ENCODE data around the gene FAM90A1.
"Not testable (repeated sequence)": the region's sequence is repeated elsewhere in the genome, so short reads cannot be mapped to it uniquely, and the experiment has no call there.

FAM90A1 gene

DNA sequence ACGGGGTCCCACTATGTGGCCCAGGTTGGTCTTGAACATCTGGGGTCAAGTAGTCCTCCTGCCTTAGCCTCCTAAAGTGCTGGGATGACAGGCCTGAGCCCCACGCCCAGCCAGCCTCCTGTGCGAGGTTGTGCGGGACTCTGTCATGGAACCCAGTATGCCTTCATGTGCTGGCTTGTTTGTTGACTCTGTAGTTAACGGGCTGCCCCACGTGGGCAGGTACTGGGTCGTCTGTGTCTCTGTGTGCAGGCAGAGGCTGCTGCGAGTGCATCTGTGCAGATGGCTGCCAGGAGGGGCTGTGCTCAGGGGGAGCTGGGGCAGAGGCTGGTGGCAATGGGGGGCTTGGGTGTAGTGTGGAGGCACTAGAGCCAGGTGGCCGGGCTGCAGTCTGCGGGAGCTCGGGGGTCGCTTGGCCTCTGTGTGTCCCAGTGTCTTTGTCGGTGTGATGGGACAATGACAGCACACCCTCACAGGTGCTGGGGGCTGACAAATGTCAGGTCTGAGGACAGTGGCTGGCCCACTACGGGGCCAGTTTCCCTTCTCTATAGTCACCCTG is 6.0 kb upstream of the FAM90A1 start:
- not testable (repeated sequence) for DNase-seq

DNA sequence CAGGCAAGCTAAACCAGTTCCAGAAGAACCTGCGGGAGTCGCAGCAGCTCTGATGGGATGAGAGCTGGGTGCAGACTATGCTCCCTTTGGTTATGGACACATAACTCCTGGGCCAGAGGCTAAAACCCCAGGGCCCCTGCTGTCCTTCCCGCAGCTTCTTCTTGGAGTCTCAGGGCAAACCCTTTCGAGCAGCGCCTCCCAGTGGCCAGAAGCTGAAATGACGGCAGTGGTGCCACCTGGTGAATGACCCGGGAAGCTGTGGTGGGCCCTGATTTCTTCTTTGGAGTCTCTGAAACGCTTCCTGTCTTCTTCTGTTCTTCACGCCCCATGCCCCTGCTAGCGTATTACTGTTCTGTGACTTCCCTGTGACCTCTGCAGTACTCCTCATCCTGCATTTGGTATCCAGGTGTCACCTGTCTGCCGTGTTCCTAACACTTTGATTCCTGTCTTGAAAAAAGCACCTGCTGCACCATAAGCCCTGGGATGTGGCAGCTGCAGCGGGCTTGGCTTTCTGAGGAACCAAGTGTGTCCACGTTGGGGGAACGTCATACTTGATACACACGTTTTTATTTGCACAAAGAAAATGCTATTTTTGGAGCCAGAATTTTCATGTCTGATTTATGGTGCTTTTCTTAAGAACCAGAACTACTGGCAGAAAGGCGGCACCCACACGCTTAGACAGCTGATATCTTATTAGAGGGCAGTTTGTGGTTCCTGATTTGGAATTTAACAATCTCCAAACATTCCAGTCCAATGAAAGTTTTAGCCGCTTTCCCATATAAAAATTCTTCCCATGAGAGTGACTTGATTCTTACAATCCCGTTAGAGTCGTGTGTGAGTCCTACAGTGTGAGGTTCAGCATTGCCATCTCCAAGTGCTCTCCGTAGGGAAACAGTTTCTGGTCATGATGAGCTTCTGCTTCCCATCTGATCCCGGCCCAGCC is 4.5 kb upstream of the FAM90A1 start:
- DNase-seq: peak; percentile 88

DNA sequence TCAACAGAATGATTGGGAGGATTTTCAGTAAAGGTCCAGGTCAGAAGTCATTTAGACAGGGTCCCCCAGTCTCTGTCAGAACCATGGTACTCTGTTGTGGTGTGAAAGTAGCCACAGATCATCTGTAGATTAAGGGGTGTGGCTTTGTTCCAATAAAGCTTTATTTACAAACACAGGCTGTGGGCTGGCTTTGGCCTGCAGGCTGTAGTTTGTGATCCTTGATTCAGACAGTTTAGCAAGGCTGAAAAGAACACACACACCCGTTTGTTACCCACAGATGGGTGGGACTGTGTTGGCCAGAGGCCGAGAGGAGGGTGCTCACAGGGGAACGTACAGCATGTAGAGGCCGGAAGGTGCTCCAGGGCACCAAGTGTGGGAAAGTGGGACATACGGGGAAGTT is 3.6 kb upstream of the FAM90A1 start:
- DNase-seq: not testable (repeated sequence)

DNA sequence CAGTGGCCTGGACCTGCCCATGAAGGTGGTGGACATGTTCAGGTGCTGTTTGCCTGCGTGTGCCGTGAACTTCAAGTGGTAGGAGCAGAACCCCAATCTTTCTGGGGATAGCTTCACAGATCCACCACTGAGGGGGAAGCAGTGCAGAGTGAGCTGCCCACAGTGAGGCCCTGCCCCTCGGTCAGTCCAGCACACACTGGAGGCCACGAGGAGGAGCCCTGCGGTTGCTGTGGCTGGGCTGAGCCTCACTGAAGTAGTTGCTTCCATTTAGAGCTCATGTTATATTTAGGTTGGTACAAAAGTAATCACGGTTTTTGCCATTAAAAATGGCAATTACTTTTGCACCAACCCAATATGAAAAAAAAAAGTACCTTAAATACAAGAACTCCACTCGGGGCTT is 2.1 kb upstream of the FAM90A1 start:
- not testable (repeated sequence) for DNase-seq

DNA sequence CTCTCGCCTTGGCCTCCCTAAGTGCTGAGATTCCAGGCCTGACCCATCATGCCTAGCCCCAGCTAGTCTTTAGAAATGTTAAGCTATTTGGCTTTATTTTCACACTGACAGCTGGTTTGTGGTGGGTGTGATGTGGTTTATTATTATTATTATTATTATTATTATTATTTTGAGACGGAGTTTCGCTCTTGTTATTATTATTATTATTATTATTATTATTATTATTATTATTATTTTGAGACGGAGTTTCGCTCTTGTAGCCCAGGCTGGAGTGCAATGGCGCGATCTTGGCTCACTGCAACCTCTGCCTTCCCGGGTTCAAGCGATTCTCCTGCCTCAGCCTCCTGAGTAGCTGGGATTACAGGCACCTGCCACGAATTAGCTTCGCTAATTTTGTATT is 1.2 kb upstream of the FAM90A1 start:
- not testable (repeated sequence) for DNase-seq

DNA sequence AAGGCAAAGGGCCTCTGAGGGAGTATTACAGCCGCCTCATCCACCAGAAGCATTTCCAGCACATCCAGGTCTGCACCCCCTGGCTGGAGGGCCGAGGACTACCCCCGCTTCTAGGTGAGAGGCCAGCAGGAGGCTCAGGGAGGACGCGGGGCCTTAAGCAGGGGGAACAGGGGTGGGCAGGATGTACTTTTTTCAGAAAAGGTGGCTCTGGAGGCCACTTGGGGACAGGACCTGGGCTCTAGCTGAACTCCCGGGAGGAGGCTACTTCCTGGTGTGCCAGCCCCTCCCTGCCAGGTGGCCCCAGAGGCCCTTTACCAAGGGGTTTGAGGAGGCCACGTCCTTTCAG is 287 bp upstream of the FAM90A1 start:
- not testable (repeated sequence) for DNase-seq

DNA sequence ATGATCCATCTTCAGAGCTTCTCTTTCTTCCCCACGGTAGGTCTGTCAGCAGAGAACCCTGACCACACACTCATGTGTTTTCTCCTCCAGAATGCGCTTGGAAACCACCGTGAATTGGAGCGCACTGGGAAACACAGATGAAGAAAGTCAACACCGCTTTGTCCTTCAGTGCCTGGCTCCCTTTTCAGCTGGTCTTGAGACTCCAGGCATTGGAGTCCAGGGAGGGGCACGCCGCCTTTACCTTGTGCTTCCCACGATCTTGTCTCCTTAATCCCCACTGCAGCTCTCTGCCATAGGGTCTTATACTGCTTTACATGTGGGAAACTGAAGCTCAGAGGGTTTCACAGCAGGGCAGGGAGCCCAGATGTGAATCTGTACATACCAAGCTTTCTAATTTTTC is 1.1 kb downstream of the FAM90A1 start:
- DNase-seq: no peak

DNA sequence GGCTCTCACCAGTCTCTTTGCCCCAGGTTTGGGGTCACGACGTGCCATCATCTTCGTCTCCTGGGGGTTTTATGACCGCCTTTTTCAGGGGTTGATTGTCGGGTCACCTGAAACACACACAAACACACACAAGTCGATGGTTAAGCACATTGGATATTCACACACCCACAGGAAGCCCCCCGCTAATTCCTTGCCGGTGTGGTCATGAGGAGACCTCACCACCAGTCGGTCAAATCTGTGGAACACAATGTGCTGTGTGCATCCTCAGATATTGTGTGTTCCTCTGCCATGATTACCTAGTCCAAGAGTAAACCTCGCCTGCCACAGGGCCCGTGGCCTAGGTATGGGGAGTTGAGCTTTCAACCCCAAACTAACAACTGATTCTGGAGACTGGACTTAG is 2.6 kb downstream of the FAM90A1 start:
- DNase-seq: not testable (repeated sequence)

DNA sequence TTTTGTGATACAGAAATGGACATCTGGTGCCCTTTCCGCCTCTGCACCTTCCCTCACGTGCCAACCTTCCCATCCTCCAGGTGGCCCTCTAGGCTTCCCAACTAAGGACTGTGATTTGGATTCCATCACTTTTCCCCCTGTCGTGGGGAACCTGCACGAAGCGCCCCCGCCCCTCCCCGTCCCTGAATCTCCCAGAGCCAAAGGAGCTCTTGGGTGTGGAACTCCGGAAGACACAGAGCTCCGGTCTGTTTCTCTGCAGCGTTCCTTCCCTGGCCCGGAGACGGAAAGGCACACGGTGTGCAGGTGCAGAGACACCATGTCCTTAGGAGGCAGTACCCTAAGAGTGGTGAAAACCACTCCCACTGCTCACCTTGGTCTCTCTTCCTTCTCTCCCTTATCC is 3.8 kb downstream of the FAM90A1 start:
- not testable (repeated sequence) for DNase-seq

DNA sequence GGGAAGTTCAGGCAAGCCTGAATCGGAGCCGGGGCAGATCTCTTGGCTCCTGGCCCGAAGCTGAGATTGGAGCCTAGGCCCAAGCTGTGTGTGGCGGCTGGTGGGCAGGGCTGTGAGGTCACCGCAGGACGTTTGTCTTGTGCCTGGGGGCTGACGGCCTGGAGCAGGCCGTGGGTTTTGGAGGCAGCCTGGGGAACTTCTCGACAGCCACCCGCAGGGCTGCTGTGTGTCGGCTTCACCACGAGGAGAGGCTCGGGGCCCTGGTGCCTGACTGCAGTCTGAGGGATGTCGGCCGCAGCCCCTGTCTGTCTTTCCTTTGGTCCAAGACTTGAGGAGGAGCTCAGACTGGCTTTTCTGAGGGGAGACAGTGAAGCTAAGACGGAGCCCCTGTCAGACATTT is 5.1 kb downstream of the FAM90A1 start:
- DNase-seq: not testable (repeated sequence)

DNA sequence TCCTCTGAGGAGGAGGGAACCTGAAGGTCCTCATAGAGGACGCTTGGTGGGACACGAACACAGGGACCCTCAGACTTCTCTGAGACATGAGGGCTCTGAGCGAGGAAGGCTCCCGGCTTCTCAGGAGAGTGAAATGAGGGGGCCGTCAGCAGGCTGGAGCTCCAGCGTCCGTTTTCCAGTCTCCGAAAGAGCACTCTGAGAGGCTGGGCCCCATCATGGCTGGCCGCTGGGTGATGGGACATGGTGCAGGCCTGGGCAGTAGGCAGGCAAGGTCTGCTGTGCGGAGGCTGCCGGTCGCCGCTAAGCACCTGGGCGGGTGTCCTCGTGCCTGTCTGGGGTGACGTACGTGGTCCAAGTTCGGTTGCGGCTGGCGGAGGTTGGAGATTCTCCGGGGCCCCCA is 5.6 kb downstream of the FAM90A1 start:
- not testable (repeated sequence) for DNase-seq

DNA sequence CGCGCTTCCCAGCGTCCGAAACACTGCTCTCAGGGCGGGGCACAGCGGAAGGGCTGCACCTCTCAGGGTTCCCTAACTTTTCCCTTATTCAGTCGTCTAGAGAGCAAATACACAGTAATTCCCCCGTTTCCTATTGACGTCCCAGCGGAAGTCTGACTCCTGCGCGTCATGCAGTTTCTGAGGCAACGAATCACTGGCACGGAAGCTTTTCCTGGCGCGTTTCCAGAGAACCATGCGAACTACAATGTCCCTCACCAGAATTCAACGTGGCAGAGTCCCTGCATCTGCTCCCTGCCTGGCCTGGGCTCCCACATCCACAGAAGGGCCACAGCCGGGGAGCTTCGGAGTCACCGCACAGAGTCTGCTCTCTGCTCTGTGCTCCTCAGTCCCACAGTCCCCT is 6.0 kb downstream of the FAM90A1 start:
- DNase-seq: not testable (repeated sequence)

DNA sequence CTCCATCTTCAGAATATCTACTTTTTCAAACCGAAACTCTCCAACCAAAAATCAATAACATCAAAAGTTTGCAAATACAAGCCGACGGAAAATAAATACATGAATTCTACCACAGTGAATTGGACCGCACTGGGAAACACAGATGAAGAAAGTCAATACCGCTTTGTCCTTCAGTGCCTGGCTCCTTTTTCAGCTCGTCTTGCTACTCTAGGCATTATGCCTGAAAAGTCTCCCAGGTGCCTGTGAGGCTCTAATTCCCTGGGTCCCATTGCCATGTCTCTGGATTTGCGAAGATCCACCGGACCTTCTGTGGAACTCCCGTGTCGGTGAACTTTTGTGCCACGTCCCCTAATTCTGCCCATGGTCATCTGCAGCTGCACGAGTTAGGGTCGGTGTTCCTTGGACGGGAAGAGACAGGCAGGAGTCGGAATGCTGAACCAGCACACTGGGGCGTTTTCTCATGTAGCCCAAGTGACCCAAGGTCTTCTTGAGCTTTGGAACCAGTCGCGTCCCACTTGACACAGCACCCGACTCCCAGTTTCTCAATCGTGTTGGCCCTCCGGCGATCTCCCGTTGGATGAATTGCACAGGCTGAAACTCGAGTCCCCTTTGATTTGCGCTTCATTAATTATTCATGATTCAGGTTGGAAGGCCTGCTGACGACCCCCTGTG is 8.6 kb downstream of the FAM90A1 start:
- not testable (repeated sequence) for DNase-seq

DNA sequence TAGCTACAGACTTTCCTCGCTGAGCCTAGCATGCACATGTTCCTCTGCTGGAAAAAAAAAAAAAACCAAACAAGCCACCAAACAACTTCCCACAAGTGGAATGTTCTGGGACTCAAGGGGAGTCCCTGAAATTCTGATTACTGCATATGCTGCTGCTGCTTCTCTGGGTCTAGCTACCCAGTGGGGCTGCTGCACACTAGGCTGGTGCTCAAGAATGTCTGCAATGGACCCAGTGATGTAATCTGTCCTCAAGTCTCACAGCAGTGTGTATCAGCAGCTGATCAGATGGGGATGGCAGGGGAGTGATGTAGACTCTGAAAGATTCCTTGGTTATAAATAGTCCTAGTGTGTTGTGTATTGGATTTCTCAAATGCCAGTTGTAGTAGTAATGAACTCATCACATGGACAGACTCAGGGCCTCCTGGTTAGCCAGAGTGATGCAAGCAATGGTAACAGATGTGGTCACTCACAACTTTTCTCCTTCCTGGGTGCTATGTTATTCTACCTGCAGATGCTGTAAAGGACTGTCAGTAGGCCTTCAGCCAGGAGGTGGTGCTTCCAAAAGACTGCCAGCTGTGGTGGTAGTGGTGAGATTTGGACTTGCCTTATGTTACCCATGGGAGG is 29.6 kb downstream of the FAM90A1 start:
- DNase-seq: peak; percentile 92

DNA sequence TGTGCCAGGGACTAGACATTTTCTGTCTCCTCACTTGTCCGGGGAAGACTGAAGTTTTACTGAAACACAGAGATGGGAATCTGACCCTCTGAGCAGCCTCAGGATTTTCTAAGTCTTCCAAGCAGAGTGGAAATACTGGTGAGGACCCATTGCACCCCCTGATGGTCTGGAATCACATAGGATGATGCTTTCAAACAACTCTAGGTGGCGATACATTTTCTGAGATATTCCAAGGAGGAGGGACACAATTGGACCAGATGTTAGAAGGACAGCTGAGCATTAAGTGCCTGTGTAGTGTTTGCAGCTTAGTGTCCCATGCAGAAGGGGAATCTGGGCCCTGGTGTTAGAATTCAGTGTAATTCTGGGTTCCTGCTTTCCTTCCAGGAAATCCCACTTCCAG is 39.3 kb downstream of the FAM90A1 start:
- not testable (repeated sequence) for DNase-seq

DNA sequence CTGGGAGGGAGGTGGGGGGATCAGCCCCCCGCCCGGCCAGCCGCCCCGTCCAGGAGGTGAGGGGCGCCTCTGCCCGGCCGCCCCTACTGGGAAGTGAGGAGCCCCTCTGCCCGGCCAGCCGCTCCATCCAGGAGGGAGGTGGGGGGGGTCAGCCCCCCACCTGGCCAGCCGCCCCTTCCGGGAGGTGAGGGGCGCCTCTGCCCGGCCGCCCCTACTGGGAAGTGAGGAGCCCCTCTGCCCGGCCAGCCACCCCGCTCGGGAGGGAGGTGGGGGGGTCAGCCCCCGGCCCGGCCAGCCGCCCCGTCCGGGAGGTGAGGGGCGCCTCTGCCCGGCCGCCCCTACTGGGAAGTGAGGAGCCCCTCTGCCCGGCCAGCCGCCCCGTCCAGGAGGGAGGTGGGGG is 43.2 kb downstream of the FAM90A1 start:
- not testable (repeated sequence) for DNase-seq

DNA sequence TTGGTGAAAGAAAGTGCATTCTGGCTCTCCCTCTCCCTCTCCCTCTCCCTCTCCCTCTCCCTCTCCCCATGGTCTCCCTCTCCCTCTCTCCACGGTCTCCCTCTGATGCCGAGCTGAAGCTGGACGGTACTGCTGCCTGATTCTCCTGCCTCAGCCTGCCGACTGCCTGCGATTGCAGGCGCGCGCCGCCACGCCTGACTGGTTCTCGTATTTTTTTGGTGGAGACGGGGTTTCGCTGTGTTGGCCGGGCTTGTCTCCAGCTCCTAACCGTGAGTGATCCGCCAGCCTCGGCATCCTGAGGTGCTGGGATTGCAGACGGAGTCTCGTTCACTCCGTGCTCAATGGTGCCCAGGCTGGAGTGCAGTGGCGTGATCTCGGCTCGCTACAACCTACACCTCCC is 44.1 kb downstream of the FAM90A1 start:
- DNase-seq: not testable (repeated sequence)

DNA sequence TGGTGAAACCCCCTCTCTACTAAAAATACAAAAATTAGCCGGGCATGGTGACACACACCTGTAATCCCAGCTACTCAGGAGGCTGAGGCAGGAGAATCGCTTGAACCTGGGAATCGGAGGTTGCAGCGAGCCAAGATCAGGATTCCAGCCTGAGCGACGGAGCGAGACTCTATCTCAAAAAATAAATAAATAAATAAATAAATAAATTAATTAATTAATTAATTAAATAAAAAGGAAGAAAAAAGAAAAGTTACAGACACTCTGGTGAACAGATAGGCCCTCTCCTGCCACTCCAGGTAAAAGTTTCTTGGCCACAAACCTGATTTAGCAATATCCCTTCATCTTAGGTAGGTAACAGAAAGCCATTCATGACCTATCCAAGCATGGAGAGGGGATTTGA is 44.5 kb downstream of the FAM90A1 start:
- DNase-seq: not testable (repeated sequence)

DNA sequence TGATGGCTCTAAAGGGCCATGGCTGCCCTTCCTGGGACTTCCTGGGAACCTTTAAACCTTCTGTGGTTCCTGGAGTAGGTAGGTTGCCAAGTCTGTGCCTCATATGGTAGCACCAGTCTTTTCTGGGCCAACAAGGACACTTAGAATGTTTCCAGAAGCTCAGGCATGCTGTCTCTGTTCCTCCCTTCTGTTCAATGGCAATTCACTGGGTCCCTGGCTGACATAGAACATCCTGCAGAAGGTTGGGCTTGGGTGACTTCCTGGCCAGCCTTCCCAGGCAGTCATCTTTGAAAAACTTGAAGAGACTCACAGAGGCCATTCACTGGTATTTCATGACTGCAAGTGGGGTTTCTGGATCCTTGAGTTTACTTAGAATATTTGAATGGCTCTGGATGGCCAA is 46.1 kb downstream of the FAM90A1 start:
- not testable (repeated sequence) for DNase-seq

DNA sequence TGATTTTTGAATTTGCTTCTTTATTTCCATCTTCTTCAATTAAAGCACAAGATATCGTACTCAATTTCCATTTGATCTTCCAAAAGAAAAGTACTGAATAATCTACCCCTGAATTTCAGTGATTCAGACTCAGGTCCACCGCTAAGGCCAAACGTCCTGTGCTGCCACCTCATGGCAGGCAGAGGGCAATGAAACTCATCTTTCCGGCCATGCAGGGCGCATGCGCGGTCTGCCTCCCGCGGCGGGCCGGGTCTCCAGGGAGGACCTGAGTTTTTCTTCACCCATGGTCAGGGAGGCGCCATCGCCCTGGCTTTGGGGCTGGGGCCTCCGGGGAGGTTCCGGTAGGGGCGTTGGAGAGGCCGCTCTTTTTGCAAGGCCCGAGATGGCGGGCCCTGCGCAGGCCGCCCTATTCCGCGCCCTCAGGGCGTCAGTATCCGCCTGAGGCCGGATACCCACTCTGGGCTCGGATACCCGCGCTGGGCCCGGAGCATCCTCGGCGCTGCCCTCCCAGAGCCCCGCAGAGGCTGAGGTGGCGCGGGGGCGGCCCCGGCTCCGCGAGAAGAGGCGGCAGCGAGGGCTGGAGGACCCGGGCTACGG is 47.3 kb downstream of the FAM90A1 start:
- DNase-seq: peak; percentile 72

DNA sequence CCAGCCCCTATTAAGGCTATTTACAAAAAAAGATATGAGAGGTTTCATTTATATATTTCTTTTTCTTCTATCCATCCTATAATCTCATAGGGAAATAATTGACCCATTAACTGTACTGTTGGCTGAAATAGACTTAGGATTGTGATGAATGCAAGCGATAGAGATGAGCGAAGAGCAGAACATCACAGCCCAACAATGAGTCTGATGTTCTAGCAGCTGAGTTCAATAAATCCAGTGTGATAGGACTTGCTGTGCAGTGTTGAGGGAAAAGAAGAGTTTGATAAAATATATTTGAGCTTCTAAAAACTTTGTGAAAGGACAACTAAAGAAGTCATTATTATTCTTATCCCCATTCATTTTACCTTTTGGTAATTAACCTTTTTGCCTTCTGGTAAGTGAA is 54.5 kb downstream of the FAM90A1 start:
- not testable (repeated sequence) for DNase-seq

All from fibroblast of skin of abdomen (primary cell).